T-helper 17 cell (primary cell): ENCODE measurements around the gene MUC13. TPM values are rescaled to one million over a fixed set of nuclear protein-coding genes. Genes with fewer than 3 reads are reported as not detected.
A peak's percentile ranks its signal among the peaks of the same experiment; 100 is the strongest.

Source experiments
- ATAC-seq: fragments of 150-1000 bp; cut with Tn5 transposase; 2 replicates; pipeline ENCODE4 v1.10.0; 2021; ENCODE audit warnings: mild to moderate bottlenecking, moderate library complexity
- DNase-seq, 3 donors: peaks; one replicate each; pipeline versions ENCODE4 v3.0.0 to v3.0.0-alpha.2; 2020 to 2021
- H3K9me3 ChIP-seq: one replicate; pipeline ENCODE4 v1.7.0; 2013; ENCODE audit warnings: low read length, mild to moderate bottlenecking; ENCODE audit not compliant: control insufficient read depth, poor library complexity, severe bottlenecking
- H3K27ac Mint-ChIP-seq: one replicate; pipeline ENCODE4 v1.8.0; 2022; ENCODE audit warnings: mild to moderate bottlenecking, moderate library complexity, mixed read lengths
- H3K27me3 Mint-ChIP-seq: one replicate; pipeline ENCODE4 v1.8.0; 2022; ENCODE audit warnings: mixed read lengths
- H3K36me3 Mint-ChIP-seq: one replicate; pipeline ENCODE4 v1.8.0; 2022; ENCODE audit warnings: low read depth, mixed read lengths
- H3K4me1 Mint-ChIP-seq: one replicate; pipeline ENCODE4 v1.8.0; 2022; ENCODE audit warnings: mild to moderate bottlenecking, mixed read lengths
- H3K4me3 Mint-ChIP-seq: one replicate; pipeline ENCODE4 v1.8.0; 2022; ENCODE audit warnings: mild to moderate bottlenecking, moderate library complexity, mixed read lengths
- total RNA-seq, 4 donors: library from RNA in 2 of 4; stranded (reverse) in 2 of 4; gene quantifications; one replicate each; pipeline ENCODE4 v1.2.3 and lab custom pipeline; 2022 to 2026

Gene MUC13
- total RNA-seq, 2 donors from 2014 or later = 0.45 TPM; not detected in 1

DNA sequence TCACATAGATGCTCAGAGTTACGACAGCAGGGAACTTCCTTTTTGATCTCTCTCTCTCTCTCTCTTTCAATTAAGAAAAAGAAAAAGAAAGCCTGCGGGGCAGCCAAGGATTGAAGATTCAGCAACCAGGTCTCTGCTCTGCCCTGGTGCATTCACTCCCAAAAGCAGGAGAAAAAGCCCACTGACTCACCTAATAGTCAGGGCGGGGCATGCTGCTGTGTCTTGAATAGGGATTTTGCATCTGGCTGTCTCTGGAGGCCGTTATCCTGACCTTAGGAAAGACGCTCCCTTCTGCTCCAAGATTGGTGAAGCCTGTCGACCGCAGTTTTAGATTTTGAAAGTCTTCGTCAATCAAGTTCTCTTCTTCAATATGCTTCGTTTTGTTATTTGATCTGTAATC, 26.6 kb downstream of the MUC13 start:
- H3K27ac Mint-ChIP-seq = no peak overlapping the region

DNA sequence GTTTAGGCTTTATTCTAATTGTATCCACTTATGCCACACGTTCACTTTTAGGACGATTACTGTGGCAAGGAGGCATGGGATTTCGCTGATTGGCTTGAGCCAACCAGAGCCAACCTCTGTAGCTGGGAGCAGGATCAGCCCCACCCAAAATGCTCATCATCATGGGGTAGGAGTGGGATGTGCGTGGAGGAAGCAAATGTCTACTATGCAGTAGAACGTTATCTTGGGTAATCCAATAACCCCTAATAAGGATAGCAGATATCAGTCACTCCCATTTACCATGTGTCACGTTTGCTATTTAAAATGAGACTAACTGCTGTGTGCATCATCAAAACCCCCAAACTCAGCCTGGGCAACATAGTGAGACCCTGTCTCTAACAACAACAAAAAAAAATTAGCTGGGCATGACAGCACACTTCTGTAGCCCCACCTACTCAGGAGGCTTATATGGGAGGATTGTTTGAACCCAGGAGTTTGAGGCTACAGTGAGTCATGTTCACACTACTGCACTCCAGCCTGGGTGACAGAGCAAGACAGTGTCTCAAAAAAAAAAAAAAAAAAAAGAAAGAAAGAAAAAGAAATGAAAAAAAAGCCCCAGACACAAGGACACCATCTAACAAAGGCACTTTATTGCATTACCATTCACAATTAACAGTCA, 29.6 kb downstream of the MUC13 start:
- no peaks in the 10 kb centered on the region for H3K9me3 ChIP-seq
- Mint-ChIP-seq H3K4me1 (peaks cover 9% of the 10 kb centered on the region), H3K27me3 (peaks cover 38% of the 10 kb centered on the region), H3K4me3 (no peak overlapping the region), H3K27ac (no peak overlapping the region), H3K36me3 (no peaks in the 10 kb centered on the region)
- no peak for ATAC-seq
- no peak for DNase-seq

More for the DNA sequence above, 26.6 kb downstream of the MUC13 start:
- DNase-seq (no peak), ATAC-seq (no peak)
- H3K9me3 ChIP-seq = no peaks in the 10 kb centered on the region
- H3K4me1 Mint-ChIP-seq = peaks cover 2% of the 10 kb centered on the region
- no peak overlapping the region for H3K4me3 Mint-ChIP-seq
- no peaks in the 10 kb centered on the region for H3K36me3 Mint-ChIP-seq
- H3K27me3 Mint-ChIP-seq = peaks cover 38% of the 10 kb centered on the region

DNA sequence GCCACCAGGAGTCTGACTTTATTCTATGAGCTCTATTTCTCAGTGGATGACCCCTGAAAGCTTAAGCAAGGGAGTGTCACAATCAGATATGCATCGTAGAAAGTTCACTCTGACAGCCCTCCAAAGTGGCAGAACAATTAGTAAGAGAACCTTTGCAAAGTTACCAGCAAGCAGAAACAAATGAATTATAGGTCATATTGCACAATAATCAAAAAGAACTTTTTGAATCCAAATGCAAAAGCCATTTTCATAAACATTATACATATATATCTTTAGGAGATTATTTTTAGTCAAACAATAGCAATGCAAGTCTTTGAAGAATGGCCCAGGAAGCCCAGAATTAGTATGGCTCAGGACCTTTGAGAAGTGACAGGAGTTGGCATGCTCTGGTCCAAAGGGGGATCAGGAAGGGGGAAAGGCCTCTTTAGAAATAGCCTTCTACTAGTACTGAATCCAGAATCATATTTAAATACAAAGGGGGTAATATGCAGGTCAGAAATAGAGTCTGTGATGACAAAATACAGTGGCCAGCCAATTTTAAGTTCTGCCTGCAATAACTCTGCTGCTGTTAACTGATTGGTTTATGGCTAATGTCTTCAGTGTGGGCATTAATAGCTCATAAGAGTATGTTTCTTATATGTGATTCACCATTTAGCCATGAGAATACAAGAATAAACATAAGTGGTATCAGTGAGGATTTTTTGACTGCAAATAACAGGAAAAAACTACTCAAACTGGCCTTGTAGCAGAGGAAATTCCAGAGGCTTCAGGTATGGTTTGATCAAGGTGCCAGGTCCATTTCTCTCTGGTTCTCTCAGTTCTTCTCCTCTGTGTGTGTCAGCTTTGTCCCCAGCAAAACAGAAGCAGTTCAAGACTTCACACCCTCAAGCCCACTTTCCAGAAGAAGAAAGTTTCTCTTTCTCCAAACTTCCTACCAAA, 30.4 kb downstream of the MUC13 start:
- no peak overlapping the region for H3K27ac Mint-ChIP-seq
- peaks cover 9% of the 10 kb centered on the region for H3K4me1 Mint-ChIP-seq
- no peaks in the 10 kb centered on the region for H3K36me3 Mint-ChIP-seq
- no peak for DNase-seq
- no peak overlapping the region for H3K4me3 Mint-ChIP-seq
- no peaks in the 10 kb centered on the region for H3K9me3 ChIP-seq
- ATAC-seq = no peak
- H3K27me3 Mint-ChIP-seq = peaks cover 38% of the 10 kb centered on the region

DNA sequence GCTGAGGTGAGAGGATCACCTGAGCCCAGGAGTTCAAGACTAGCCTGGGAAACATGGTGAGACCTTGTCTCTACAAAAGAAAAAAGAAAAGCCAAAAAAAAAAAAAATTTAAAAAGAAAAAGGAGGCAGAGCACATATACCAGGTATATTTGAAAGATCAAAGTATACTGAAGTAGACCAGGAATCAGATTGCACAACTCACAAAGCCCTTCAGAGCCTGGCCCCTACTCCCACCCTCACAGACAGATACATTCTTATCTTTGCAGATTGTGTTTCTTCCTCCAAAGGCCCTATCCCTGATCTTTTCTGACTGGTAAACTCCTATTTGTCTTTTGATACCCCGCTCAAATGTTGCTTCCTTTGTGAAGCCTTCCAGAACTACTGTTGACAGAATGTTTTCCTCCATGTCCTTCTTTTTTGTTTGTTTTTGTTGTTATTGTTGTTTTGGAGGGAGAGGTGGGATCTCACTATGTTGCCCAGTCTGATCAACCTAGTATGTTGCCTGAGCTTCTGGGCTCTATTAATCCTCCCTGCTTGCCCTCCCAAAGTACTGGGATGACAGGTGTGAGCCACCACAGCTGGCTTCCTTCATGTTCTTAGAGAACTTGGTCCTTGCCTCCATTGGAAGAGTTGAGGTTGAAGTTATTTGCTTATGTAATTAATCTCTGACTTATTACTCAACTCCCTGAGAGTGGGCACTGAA, 37.6 kb downstream of the MUC13 start:
- H3K4me3 Mint-ChIP-seq = no peak overlapping the region

DNA sequence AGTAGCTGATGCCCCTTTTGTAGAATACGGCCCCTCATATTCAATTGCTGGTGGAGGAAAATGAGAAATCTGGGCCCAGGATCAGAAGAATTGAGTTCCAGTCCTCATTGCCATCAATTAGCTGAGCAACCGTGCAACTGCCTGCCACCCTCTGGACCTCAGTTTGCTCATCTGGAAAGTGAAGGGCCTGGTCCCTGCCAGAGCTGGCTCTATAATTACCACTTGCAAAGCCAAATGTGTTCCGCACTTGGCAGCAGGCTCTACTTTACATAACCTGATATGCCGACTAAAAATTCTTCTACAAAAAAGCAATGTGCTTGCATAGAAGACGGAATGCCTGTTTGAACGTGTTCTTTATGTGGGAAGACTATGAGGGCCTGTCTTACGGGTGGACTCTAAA, 38.8 kb downstream of the MUC13 start:
- no peaks in the 10 kb centered on the region for H3K9me3 ChIP-seq
- DNase-seq (no peak), ATAC-seq (no peak)
- Mint-ChIP-seq H3K27ac (no peak overlapping the region), H3K4me1 (peaks cover 2% of the 10 kb centered on the region), H3K4me3 (no peak overlapping the region), H3K27me3 (peaks cover 5% of the 10 kb centered on the region), H3K36me3 (peaks cover under 1% of the 10 kb centered on the region)

More for the DNA sequence above, 37.6 kb downstream of the MUC13 start:
- DNase-seq (no peak), ATAC-seq (no peak)
- H3K9me3 ChIP-seq = no peaks in the 10 kb centered on the region
- peaks cover 6% of the 10 kb centered on the region for H3K4me1 Mint-ChIP-seq
- H3K27ac Mint-ChIP-seq = no peak overlapping the region
- no peaks in the 10 kb centered on the region for H3K36me3 Mint-ChIP-seq
- H3K27me3 Mint-ChIP-seq = peaks cover 4% of the 10 kb centered on the region

DNA sequence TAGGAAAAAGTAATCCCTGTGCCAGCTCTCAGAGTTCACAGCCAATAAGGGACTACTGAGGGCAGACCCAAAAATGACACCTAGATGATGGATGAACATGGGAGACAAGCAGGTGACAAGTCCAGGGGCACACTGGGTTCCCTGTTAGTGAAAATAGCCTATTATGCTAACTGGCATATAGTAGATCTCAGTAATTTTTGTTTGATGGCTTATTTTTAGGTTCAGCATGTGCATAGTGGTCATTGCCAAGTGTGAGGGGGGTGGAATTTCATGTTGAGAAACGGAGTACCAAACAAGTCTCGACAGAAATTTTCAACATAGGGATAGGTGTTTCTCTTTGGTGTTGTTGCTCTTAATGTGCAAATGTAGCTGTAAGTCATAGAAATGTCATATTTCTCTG, 41.0 kb downstream of the MUC13 start:
- Mint-ChIP-seq H3K27me3 (peaks cover 23% of the 10 kb centered on the region), H3K4me3 (no peak overlapping the region), H3K4me1 (peaks cover 4% of the 10 kb centered on the region), H3K36me3 (peaks cover 2% of the 10 kb centered on the region), H3K27ac (no peak overlapping the region)
- no peak for DNase-seq
- no peak for ATAC-seq
- no peaks in the 10 kb centered on the region for H3K9me3 ChIP-seq

DNA sequence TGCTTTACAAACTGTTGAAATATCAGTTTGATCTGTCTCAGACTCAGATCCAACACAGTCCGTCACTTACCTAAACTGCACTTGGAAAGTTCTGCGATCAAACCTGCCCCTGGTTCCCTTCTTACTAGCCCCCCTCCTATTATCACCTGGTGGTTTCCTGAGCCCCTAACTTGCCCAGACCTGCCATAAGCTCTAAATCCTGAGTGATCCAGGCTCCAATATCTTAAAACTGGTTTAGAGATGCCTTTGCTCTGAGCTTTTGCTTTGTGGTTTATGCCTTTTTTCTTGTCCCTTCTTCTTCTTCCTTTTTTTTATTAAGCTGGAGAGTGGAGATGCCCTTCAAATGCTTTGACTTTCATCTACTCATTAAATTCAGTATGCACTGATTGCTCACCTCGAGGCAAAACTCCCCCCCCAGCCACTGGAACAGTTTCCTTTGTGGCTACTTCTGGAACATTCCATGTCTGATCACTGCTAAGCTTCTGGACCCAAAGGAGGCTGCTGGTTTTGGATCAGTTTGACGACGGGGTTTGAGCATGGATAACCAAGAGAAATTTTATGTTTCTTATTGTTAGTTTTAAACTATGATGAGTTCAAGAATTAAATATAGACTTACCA, 43.9 kb downstream of the MUC13 start:
- Mint-ChIP-seq H3K27ac (no peak overlapping the region), H3K36me3 (peaks cover 2% of the 10 kb centered on the region), H3K27me3 (peaks cover 36% of the 10 kb centered on the region), H3K4me1 (peaks cover 10% of the 10 kb centered on the region), H3K4me3 (no peak overlapping the region)
- no peak for DNase-seq
- no peaks in the 10 kb centered on the region for H3K9me3 ChIP-seq
- ATAC-seq = no peak

DNA sequence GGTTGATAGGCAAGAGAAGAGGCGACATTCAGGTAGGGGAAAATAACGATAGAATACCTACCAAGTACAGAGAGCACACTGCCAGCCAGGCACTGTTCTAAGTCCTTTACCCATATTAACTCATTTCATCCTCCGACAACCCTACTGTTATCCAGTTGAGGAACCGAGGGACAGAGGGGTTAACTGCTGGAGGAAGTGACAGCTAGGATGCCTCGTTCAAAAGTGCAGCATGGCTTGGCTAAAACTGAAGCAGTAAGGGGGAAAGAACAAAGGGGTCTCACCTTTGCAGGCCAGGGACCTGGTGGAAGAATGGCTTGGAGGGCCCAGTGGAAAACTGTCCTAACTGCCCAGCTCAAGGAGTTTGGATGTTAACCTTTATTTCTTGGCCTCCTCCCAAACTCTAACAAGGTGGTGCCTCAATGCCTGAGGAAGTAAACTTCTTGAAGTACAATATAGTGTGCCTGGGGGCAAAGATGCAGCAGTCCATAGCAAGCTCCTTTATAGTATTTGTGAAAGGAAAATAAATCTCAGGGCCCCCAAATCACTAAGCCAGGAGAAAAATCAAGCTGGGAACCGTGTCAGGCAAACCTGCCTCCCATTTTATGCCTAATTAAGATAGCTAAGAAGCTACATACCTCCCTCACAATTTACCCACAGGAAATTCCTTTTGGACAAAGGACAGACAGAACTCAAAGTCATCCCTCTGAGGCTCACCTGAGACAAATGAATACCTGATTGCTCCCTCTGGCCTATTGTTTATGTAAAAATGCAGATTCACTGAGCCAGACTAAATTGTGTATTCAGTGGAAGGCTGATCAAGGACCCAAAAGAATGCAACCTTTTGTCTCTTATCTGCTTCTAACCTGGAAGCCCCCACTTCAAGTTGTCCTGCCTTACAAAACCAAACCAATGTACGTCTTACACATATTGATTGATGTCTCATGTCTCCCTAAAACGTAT, 45.8 kb downstream of the MUC13 start:
- H3K36me3 Mint-ChIP-seq = peaks cover 2% of the 10 kb centered on the region
- peak overlapping the region; percentile 77 for H3K4me3 Mint-ChIP-seq
- DNase-seq (no peak), ATAC-seq (no peak)
- peaks cover 40% of the 10 kb centered on the region for H3K27me3 Mint-ChIP-seq
- H3K27ac Mint-ChIP-seq = no peak overlapping the region
- H3K4me1 Mint-ChIP-seq = peaks cover 10% of the 10 kb centered on the region
- no peaks in the 10 kb centered on the region for H3K9me3 ChIP-seq

DNA sequence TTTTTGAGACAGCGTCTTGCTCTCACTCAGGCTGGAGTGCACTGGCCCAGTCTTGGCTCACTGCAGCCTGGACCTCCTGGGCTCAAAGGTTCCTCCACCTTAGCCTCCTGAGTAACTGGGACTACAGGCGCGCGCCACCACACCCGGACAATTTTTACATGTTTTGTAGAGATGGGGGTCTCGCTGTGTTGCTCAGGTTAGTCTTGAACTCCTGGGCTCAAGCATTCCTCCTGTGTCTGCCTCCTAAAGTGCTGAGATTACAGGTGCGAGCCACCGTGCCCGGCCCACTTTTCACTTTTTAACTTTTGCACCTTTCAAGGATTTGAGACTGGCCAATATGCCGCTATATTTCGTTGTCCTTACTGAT, 46.6 kb downstream of the MUC13 start:
- H3K27me3 Mint-ChIP-seq = peaks cover 46% of the 10 kb centered on the region
- H3K4me1 Mint-ChIP-seq = peaks cover 10% of the 10 kb centered on the region
- DNase-seq (no peak), ATAC-seq (no peak)
- H3K4me3 Mint-ChIP-seq = peak overlapping the region; percentile 77
- H3K27ac Mint-ChIP-seq = no peak overlapping the region
- no peaks in the 10 kb centered on the region for H3K9me3 ChIP-seq
- peaks cover 2% of the 10 kb centered on the region for H3K36me3 Mint-ChIP-seq

DNA sequence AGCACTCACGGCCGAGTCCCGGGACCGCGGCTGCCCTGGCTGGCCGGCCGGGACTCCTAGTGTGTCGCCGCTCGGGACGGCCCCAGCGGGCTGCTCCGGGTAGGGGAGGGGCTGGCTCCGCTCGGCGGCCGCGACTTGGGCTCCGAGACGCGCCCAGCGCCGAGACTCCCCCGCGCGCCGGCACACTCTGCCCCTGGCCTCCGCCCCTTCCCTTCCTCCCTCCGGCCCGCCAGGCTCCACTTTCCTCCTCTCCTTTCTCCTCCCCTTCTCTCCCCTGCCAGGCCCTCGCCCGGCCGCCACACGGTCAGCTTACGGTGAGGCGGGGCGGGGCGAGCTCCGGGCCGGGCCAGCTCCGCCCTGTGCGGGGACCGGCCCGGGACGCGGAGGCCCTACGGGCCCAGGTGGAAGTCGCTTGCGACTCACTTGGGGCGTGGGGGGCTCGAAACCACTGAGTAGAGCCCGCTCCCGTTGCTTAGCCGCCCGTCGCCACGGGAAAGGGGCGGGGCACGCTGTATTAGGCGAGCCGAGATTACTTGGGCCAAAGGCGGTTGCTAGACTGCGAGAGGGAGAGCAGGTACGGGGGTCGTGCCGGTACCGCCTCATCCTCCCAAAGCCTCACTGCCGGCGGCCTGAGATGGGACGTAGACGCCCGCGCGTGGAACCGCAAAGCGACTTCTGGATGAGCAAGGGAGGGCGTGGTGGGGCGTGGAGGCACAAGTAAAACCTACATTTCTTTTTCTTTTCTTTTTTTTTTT, 47.2 kb downstream of the MUC13 start, which contains the start of gene ITGB5:
ITGB5 (minus strand) TSS at position 189 of the 755 bp plus-strand sequence. CDS start 365 bp downstream, outside the sequence.
- H3K9me3 ChIP-seq = no peaks in the 10 kb centered on the region
- H3K4me1 Mint-ChIP-seq = peaks cover 10% of the 10 kb centered on the region
- H3K27ac Mint-ChIP-seq = no peak within 1 kb of the TSS
- peaks cover 50% of the 10 kb centered on the region for H3K27me3 Mint-ChIP-seq
- DNase-seq = peak in 1 of 3 donors; percentile 8
- peak; percentile 67 for ATAC-seq
- peaks cover 2% of the 10 kb centered on the region for H3K36me3 Mint-ChIP-seq
- peak within 1 kb of the TSS; percentile 85 for H3K4me3 Mint-ChIP-seq

DNA sequence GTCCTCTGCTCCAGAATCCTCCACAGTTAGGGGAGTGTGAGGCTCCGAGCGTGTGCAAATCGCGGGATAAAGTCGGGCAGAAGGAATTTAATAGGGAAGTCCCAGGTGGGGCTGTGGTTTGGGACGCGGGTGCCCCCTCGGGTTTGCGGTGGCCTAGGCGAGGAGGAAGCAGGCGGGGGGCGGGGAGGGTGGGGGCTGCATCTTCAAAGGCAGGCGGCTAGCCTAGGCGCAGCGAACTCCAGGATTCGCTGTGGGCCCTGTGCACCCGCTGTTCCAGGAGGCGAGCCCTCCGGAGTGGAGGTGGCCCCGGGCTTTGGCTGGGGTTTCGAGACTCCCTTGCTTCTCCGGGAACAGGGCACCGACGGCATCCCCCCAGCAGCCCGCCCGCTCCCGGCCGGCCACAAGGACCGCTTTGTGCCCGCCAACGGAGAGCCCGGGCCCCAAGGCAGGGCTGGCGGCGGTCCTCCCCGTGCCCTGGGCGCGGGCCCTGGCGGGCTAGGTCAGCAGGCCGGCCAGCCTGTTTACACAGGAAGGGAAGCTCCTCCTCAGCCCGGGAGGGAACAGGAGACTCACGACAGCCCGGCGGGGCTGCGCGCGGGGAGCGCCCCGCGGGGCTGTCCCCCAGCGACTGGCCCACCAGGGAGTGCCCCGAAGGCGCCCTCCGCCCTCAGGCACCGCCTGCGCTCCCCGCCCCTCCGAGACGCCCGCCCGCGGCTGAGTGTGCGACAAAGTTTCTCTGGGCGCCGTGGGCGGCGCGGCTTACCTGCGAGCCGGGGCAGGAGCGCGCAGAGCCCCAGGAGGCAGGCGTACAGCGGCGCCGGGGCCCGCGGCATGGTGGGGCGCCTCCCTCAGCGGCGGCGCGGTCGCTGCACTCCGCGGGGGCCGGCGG, 48.1 kb downstream of the MUC13 start:
- peak overlapping the region; percentile 85 for H3K4me3 Mint-ChIP-seq
- no peaks in the 10 kb centered on the region for H3K9me3 ChIP-seq
- DNase-seq (peak in 2 of 3 donors; percentile 8 to 12), ATAC-seq (peak; percentile 77)
- H3K36me3 Mint-ChIP-seq = peaks cover 5% of the 10 kb centered on the region
- H3K27me3 Mint-ChIP-seq = peaks cover 57% of the 10 kb centered on the region
- H3K4me1 Mint-ChIP-seq = peaks cover 10% of the 10 kb centered on the region
- no peak overlapping the region for H3K27ac Mint-ChIP-seq
